T-helper 2 cell treated with Interferon-gamma antibody and Interleukin-4, amounts not matched to agents 100 ng/mL and 5 ng/mL, for 36 hours (primary cell): ENCODE measurements around the gene PTX3. TPM values are rescaled to one million over a fixed set of nuclear protein-coding genes. Genes with fewer than 3 reads are reported as not detected.

ENCODE experiments used
- intact Hi-C: fragments of 100-400 bp; cut with micrococcal nuclease; formaldehyde crosslinking; loops from one replicate; pipeline ENCODE4 v1.15.1; 2023
- total RNA-seq: library from RNA; stranded (reverse); gene quantifications from 2 replicates; pipeline ENCODE4 v1.2.3, GENCODE V29; 2022

The PTX3 gene
- total RNA-seq, 1 donor from 2014 or later = not detected

GRCh38 chr3:157475921-157476414, 39.3 kb downstream of the PTX3 start:
- intact Hi-C loops = no loop called here

- intact Hi-C loops = no loop called here
Measured at GRCh38 chr3:157477441-157477840, 40.8 kb downstream of the PTX3 start.

- intact Hi-C loops = no loop called here
Measured at GRCh38 chr3:157479464-157480243, 43.0 kb downstream of the PTX3 start.

- intact Hi-C loops = no loop called here
Measured at GRCh38 chr3:157487339-157487738, 50.7 kb downstream of the PTX3 start.

- intact Hi-C loops = no loop called here
Measured at GRCh38 chr3:157488144-157488543, 51.5 kb downstream of the PTX3 start.

- intact Hi-C loops = no loop called here
Measured at GRCh38 chr3:157491136-157491535, 54.5 kb downstream of the PTX3 start.

Other genes starting within 250 kb of the PTX3 start
- gene VEPH1, start 66.6 kb downstream of the PTX3 start, total RNA-seq = not detected in 2 replicates